KBM-7 (cell line): Measurements from ENCODE around the gene ERC2.

ENCODE experiments used
- DNase-seq: peaks from one replicate; pipeline ENCODE4 v3.0.0-alpha.2; 2015
- in situ Hi-C: fragments of 300-500 bp; cut with MboI; formaldehyde crosslinking; loops from 2 replicates; pipeline ENCODE4 v1.14.3; 2020; ENCODE audit warnings: low sequenced_read_pairs, low pct_unique_long_range_greater_than_20kb, mixed read lengths

Gene ERC2

DNA sequence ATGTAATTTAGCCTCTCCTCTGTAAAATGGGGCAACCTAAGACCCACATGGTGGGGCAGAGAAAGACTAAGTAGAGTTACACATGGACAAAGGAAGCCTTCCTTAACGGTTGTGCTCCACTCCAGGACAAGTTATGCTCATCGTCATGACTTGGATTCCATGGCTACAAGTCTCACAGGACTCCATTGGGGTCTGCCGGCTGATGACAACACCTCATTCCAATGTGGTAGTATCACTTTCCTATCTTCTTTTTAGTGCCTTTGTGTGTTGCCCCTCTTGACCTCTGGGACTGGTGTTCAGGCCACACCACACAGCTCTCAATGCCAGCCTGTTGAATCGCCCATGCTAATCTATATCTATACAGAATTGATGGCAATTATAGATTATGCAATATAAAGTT lies 799.9 kb downstream of the ERC2 start:
- DNase-seq, result no peak
- in situ Hi-C loops, result no loop called here

DNA sequence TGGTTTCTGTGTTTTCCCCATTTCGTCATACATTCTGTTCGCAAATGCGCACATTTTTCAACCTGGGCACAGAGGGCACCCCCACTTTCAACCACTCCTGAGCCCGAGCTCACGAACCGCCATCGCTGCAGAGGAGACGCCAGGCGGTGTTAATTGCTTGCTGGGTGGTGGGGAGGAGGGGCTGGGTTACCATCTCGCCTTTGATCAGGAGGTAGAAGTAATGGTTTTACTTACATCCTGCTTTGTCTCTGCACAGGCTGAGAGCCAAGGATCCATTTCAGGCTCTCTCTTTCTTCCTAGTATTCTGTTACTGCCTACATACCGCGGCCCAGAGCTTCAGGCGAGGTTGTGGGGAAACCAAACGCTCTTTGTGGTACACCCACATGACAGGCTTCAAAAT lies 803.9 kb downstream of the ERC2 start:
- DNase-seq, result no peak
- in situ Hi-C loops, result no loop called here

GRCh38 chr3:55662683-55663082 lies 805.6 kb downstream of the ERC2 start:
- in situ Hi-C loops, result no loop called here
- no peak for DNase-seq

GRCh38 chr3:55661571-55661970 lies 806.7 kb downstream of the ERC2 start:
- DNase-seq, result no peak
- in situ Hi-C loops, result no loop called here

GRCh38 chr3:55661141-55661540 lies 807.1 kb downstream of the ERC2 start:
- in situ Hi-C loops, result no loop called here
- no peak for DNase-seq

DNA sequence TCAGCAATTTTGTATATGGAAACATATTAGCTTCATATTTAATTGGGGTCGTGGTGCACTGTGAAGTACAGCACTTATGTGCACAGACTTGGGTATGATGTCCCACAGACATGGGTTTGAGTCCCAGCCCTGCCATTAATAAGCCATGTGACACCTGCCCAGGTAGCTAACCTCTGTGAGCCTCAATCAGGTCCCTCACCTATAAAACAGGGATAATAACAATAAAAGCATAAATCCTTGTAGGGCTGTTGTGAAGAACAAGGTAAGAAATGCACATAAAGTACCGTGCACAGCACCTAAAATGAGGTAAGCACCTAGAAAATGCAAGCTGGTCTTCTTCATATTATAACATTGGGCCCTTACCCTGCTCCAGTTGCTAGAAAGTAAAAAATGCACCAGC lies 807.6 kb downstream of the ERC2 start:
- in situ Hi-C loops, result no loop called here
- no peak for DNase-seq

DNA sequence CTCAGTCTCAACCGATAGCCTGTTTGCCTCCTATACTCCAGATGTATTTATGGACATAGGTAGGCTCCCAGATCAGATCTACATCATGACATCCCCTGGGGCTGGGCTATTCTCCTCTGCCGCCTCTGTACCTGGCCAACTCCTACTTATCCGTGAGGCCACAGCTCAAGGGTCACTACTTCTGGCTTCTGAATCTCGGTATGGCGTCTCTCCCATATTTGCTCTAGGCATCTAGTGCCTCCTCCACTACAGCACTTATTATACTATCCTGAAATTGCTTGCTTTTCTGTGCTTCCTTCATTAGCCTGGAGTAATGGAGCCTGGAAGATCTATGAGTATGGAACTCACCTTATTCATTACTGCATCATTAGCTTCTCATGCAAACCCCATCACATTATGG lies 808.6 kb downstream of the ERC2 start:
- no peak for DNase-seq
- in situ Hi-C loops, result no loop called here

- in situ Hi-C loops, result no loop called here
- DNase-seq, result no peak
Measured at GRCh38 chr3:55658690-55659562, 809.3 kb downstream of the ERC2 start.

DNA sequence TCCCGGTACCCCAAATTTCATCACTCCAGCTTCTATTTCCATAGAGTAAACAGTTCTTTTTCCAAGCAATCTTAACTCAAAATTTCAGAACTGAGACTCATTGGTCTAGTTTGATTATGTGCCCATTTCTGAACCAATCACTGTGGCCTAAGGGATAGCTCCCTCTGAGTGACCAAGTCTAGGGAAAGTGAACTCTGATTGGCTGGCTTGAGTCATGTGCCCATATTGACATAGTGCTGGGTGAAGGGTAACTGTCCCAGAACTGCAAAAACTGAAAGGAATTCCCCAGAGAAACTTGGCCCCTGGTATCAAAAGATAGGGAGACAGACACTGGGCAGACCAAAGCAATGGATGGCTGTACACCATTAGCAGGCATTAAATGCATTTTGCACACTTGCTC lies 810.0 kb downstream of the ERC2 start:
- no peak for DNase-seq
- in situ Hi-C loops, result no loop called here

GRCh38 chr3:55655544-55655943 lies 812.7 kb downstream of the ERC2 start:
- DNase-seq, result no peak
- in situ Hi-C loops, result no loop called here

- no peak for DNase-seq
- in situ Hi-C loops, result no loop called here
Measured at GRCh38 chr3:55654123-55654760, 814.0 kb downstream of the ERC2 start.

- in situ Hi-C loops, result no loop called here
- DNase-seq, result no peak
Measured at GRCh38 chr3:55651011-55651410, 817.3 kb downstream of the ERC2 start.

- DNase-seq, result no peak
- in situ Hi-C loops, result no loop called here
Measured at GRCh38 chr3:55650011-55650410, 818.3 kb downstream of the ERC2 start.

- in situ Hi-C loops, result no loop called here
- DNase-seq, result no peak
Measured at GRCh38 chr3:55649554-55649953, 818.7 kb downstream of the ERC2 start.

DNA sequence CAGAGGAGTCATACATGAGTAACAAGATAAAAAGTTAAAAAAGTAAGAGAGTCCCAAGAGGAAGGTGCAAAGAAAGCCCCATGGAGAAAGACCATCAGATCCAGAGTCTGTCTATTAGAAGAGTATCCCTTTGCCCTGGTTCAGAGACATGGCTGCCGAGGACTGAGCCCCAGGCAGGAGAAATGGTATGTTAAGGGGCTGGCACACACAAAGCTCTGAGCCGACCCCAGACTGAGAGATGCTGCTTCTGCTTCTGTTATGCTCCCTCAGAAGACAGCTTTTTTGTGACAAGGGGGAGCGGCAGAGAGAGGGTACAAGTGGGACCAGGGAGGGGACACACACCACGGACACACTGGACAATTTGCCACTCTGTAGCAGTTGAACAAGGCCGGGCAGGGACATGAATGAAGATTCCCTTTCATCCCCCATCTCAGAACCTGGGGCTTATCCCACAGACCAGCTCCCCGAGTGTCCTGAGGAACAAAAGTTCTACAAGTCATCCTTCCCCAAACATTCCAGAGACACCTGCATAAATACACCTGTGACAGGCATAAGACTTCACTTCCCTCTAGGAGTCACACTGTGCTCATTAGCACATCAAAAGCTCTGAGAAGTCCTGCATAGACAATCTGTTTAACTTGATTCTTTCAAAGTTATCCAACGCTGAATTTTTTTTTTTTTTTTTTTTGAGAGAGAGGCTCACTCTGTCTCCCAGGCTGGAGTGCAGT lies 819.5 kb downstream of the ERC2 start:
- in situ Hi-C loops, result no loop called here
- no peak for DNase-seq

DNA sequence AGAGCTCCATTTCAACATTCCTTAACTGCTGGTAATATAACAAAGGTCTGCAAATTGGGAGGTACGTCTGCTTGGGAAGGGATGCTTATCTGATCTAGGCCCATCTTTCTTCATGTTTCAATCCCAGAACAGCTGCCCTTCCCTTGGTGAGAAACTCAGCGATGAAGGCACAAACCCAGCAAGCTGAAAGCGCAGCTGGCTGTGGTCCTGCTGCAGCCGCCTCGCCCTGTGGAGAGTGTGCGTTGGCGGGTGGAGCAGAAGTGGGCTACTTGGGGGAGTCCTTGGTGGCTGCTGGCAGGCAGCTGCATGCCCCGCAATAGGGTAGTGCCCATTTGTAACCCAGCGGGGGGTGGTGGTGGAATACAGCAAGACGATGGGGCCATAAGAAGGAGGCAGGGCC lies 820.6 kb downstream of the ERC2 start:
- in situ Hi-C loops, result no loop called here
- no peak for DNase-seq

GRCh38 chr3:55647063-55647462 lies 821.2 kb downstream of the ERC2 start:
- in situ Hi-C loops, result no loop called here
- DNase-seq, result no peak

GRCh38 chr3:55646121-55646520 lies 822.1 kb downstream of the ERC2 start:
- in situ Hi-C loops, result no loop called here
- no peak for DNase-seq

GRCh38 chr3:55645422-55645821 lies 822.8 kb downstream of the ERC2 start:
- in situ Hi-C loops, result no loop called here
- DNase-seq, result no peak

DNA sequence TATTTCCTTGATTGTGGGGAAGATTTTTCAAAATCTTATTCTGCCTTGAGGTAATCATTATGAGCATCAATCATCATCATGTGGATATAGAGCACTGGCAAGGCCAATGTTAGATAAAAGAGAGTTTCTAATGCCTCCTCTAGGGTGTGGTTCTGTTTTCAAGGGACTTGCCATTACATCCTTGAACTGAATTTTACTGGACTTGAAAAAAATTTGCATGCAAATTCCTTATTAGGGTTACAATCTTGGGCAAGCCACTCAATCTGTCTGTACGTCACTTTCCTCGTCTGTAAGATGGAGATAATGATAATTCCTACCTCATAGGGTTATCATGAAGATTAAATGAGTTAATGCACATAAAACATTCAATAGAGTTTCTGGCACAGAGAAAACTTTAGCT lies 825.0 kb downstream of the ERC2 start:
- no peak for DNase-seq
- in situ Hi-C loops, result no loop called here
